AG09309 (cell line): ENCODE data around the gene GPR78.
A peak's percentile ranks its signal among the peaks of the same experiment; 100 is the strongest.

ENCODE experiments used
- DNase-seq: peaks from one replicate; pipeline ENCODE4 v3.0.0-alpha.2; 2010; ENCODE audit warnings: low read depth
- H3K4me3 ChIP-seq: 2 replicates; pipeline ENCODE4 v1.5.1; 2011; ENCODE audit warnings: mild to moderate bottlenecking, low read depth, low read length, moderate library complexity; ENCODE audit not compliant: control insufficient read depth
- CTCF ChIP-seq: IDR thresholded peaks from 2 replicates; pipeline ENCODE4 v1.5.1; 2011; ENCODE audit warnings: mild to moderate bottlenecking, low read depth, low read length, inconsistent platforms; ENCODE audit not compliant: insufficient read depth, control insufficient read depth; ENCODE audit errors: missing control alignments

The GPR78 gene

GRCh38 chr4:8545439-8545765 is 34.8 kb upstream of the GPR78 start:
- H3K4me3 ChIP-seq = no peak overlapping the region
- no peak for DNase-seq
- TF ChIP-seq CTCF = no peak

GRCh38 chr4:8546766-8547107 is 33.5 kb upstream of the GPR78 start:
- H3K4me3 ChIP-seq = no peak overlapping the region
- DNase-seq = no peak
- no peak for TF ChIP-seq CTCF

GRCh38 chr4:8547108-8547911 is 32.9 kb upstream of the GPR78 start:
- no peak for DNase-seq
- H3K4me3 ChIP-seq = no peak overlapping the region
- TF ChIP-seq CTCF = peak; percentile 6

- DNase-seq = no peak
- TF ChIP-seq CTCF = no peak
- H3K4me3 ChIP-seq = no peak overlapping the region
Observed at GRCh38 chr4:8547912-8548730, 32.1 kb upstream of the GPR78 start.

- TF ChIP-seq CTCF = no peak
- no peak overlapping the region for H3K4me3 ChIP-seq
- no peak for DNase-seq
Observed at GRCh38 chr4:8548731-8549351, 31.4 kb upstream of the GPR78 start.

GRCh38 chr4:8549352-8549931 is 30.8 kb upstream of the GPR78 start:
- no peak for DNase-seq
- no peak overlapping the region for H3K4me3 ChIP-seq
- TF ChIP-seq CTCF = no peak
